PC-3 (cell line): ENCODE data around the gene CSNK1G2. TPM values are rescaled to one million over a fixed set of nuclear protein-coding genes. Genes with fewer than 3 reads are reported as not detected.

ENCODE experiments used
- ATAC-seq: fragments of 200-7000 bp; cut with Tn5 transposase; 2 replicates; pipeline ENCODE4 v1.9.1; 2020; ENCODE audit warnings: mild to moderate bottlenecking, moderate library complexity
- BruUV-seq: library from RNA; stranded (reverse); fragments of 400-500 nt; replicated peaks from 2 replicates; lab custom pipeline; 2021; lab: Mats Ljungman, UMichigan
- CTCF ChIA-PET: fragments of 300-600 bp; sonication (Branson Sonifier 250); formaldehyde crosslinking; loops from one replicate; lab custom pipeline; 2022; ENCODE audit warnings: antibody characterized with exemption; lab: Charles Lee
- POLR2A ChIA-PET: fragments of 300-600 bp; sonication (Branson Sonifier 250); formaldehyde crosslinking; loops from one replicate; lab custom pipeline; 2022; ENCODE audit warnings: antibody characterized with exemption; ENCODE audit not compliant: unreplicated experiment; lab: Charles Lee
- DNase-seq: peaks from one replicate; pipeline ENCODE4 v3.0.0-alpha.2; 2015
- H2AFZ ChIP-seq: fragments of 300-600 bp; sonication (generic); 2 replicates; pipeline ENCODE4 v1.6.0; 2016; ENCODE audit warnings: antibody characterized with exemption, low read length
- H3F3A ChIP-seq: fragments of 300-600 bp; sonication (generic); one replicate; pipeline ENCODE4 v1.6.0; 2017; ENCODE audit warnings: antibody characterized with exemption, low read length, control low read depth, mild to moderate bottlenecking; ENCODE audit not compliant: unreplicated experiment
- H3K27ac ChIP-seq: fragments of 300-600 bp; sonication (generic); 2 replicates; pipeline ENCODE4 v1.5.1; 2016; ENCODE audit warnings: mild to moderate bottlenecking, low read length
- H3K27me3 ChIP-seq: fragments of 300-600 bp; sonication (generic); 2 replicates; pipeline ENCODE4 v1.6.1; 2016; ENCODE audit warnings: low read length, mixed read lengths
- H3K36me3 ChIP-seq: fragments of 300-600 bp; sonication (generic); 2 replicates; pipeline ENCODE4 v1.6.1; 2016; ENCODE audit warnings: low read depth, mixed run types, low read length, mixed read lengths
- H3K4me1 ChIP-seq: fragments of 300-600 bp; sonication (generic); 2 replicates; pipeline ENCODE4 v1.5.1; 2016; ENCODE audit warnings: low read length; ENCODE audit not compliant: insufficient read depth
- H3K4me2 ChIP-seq: fragments of 300-600 bp; sonication (generic); 2 replicates; pipeline ENCODE4 v1.6.0; 2016; ENCODE audit warnings: low read length
- H3K4me3 ChIP-seq: fragments of 300-600 bp; sonication (generic); 2 replicates; pipeline ENCODE4 v1.5.1; 2016; ENCODE audit warnings: mild to moderate bottlenecking, low read length, mixed read lengths
- H3K79me2 ChIP-seq: fragments of 300-600 bp; sonication (generic); 2 replicates; pipeline ENCODE4 v1.6.1; 2017; ENCODE audit warnings: low read length, mixed read lengths
- H3K9ac ChIP-seq: fragments of 300-600 bp; sonication (generic); 2 replicates; pipeline ENCODE4 v1.6.0; 2016; ENCODE audit warnings: mild to moderate bottlenecking, low read length
- H3K9me2 ChIP-seq: fragments of 300-600 bp; sonication (generic); replicated peaks from 2 replicates; pipeline ENCODE4 v1.6.1; 2016; ENCODE audit warnings: mixed run types, low read length, mixed read lengths
- H3K9me3 ChIP-seq: fragments of 300-600 bp; sonication (generic); 2 replicates; pipeline ENCODE4 v1.6.1; 2016; ENCODE audit warnings: low read length, mixed read lengths
- H4K20me1 ChIP-seq: fragments of 300-600 bp; sonication (generic); 2 replicates; pipeline ENCODE4 v1.6.1; 2016; ENCODE audit warnings: low read length, mixed read lengths
- CTCF ChIP-seq: fragments of 300-600 bp; sonication (generic); conservative IDR thresholded peaks from 2 replicates; pipeline ENCODE4 v1.5.1; 2017; ENCODE audit warnings: antibody characterized with exemption, low read depth, mild to moderate bottlenecking, low read length
- EZH2 ChIP-seq: fragments of 300-600 bp; sonication (generic); IDR thresholded peaks from one replicate; pipeline ENCODE4 v1.6.1; 2017; ENCODE audit warnings: antibody characterized with exemption, mild to moderate bottlenecking, low read length; ENCODE audit not compliant: unreplicated experiment
- EZH2phosphoT487 ChIP-seq: fragments of 300-600 bp; sonication (generic); IDR thresholded peaks from 2 replicates; pipeline ENCODE4 v1.6.1; 2018; ENCODE audit warnings: mild to moderate bottlenecking, antibody characterized with exemption, low read length, borderline replicate concordance
- intact Hi-C: fragments of 100-400 bp; cut with micrococcal nuclease; formaldehyde crosslinking; loops from 2 replicates; pipeline ENCODE4 v1.9.0; 2023
- total RNA-seq: library from RNA; depleted of rRNA; stranded (reverse); fragments of >200 nt; gene quantifications from 2 replicates; pipeline ENCODE4 v1.2.3, GENCODE V29; 2014

The CSNK1G2 gene
- total RNA-seq, 1 experiment from 2014 or later, result 83.6 TPM

- no peak overlapping the region for H3K27ac ChIP-seq
- DNase-seq (no peak), ATAC-seq (no peak)
- ChIA-PET POLR2A (no interaction called here), CTCF (no interaction called here)
- no TSS peak for BruUV-seq
- intact Hi-C loops, result no loop called here
- no peaks in the 10 kb centered on the region for H4K20me1 ChIP-seq
- H3K79me2 ChIP-seq, result peaks cover 77% of the 10 kb centered on the region
- no peaks in the 10 kb centered on the region for H3F3A ChIP-seq
- no peak overlapping the region for H3K4me3 ChIP-seq
- no peak overlapping the region for H2AFZ ChIP-seq
- H3K9ac ChIP-seq, result no peak overlapping the region
- TF ChIP-seq EZH2, result no peak
- TF ChIP-seq EZH2phosphoT487, result no peak
- TF ChIP-seq CTCF, result no peak
- H3K27me3 ChIP-seq, result no peaks in the 10 kb centered on the region
- no peak overlapping the region for H3K4me2 ChIP-seq
- H3K36me3 ChIP-seq, result no peaks in the 10 kb centered on the region
- no peaks in the 10 kb centered on the region for H3K9me3 ChIP-seq
- H3K9me2 ChIP-seq, result no peaks in the 10 kb centered on the region
- no peaks in the 10 kb centered on the region for H3K4me1 ChIP-seq
These were observed 8.5 kb downstream of the CSNK1G2 start for GRCh38 chr19:1949304-1950101.

GRCh38 chr19:1950640-1951039, 9.7 kb downstream of the CSNK1G2 start:
- Histone ChIP-seq H3K9me2 (no peaks in the 10 kb centered on the region), H3F3A (no peaks in the 10 kb centered on the region), H3K27me3 (no peaks in the 10 kb centered on the region), H4K20me1 (no peaks in the 10 kb centered on the region), H3K4me3 (no peak overlapping the region), H3K36me3 (no peaks in the 10 kb centered on the region), H3K4me2 (no peak overlapping the region), H3K9me3 (no peaks in the 10 kb centered on the region), H3K27ac (no peak overlapping the region), H3K4me1 (no peaks in the 10 kb centered on the region), H3K79me2 (peaks cover 72% of the 10 kb centered on the region), H2AFZ (no peak overlapping the region), H3K9ac (no peak overlapping the region)
- ATAC-seq (no peak), DNase-seq (no peak)
- BruUV-seq, result no TSS peak
- no peak for TF ChIP-seq CTCF
- no peak for TF ChIP-seq EZH2
- no peak for TF ChIP-seq EZH2phosphoT487
- POLR2A ChIA-PET, result no interaction called here
- CTCF ChIA-PET, result no interaction called here
- intact Hi-C loops, result no loop called here

GRCh38 chr19:1952635-1953034, 11.7 kb downstream of the CSNK1G2 start:
- H3K9me3 ChIP-seq, result no peaks in the 10 kb centered on the region
- DNase-seq, result no peak
- no peaks in the 10 kb centered on the region for H3K9me2 ChIP-seq
- no peak overlapping the region for H2AFZ ChIP-seq
- ChIA-PET POLR2A (no interaction called here), CTCF (no interaction called here)
- intact Hi-C loops, result no loop called here
- no TSS peak for BruUV-seq
- H3K27me3 ChIP-seq, result no peaks in the 10 kb centered on the region
- H3K4me2 ChIP-seq, result no peak overlapping the region
- peaks cover 66% of the 10 kb centered on the region for H3K79me2 ChIP-seq
- no peak overlapping the region for H3K9ac ChIP-seq
- ATAC-seq, result no peak
- H3F3A ChIP-seq, result no peaks in the 10 kb centered on the region
- no peaks in the 10 kb centered on the region for H3K4me1 ChIP-seq
- no peak overlapping the region for H3K27ac ChIP-seq
- H3K4me3 ChIP-seq, result no peak overlapping the region
- no peak for TF ChIP-seq EZH2phosphoT487
- TF ChIP-seq EZH2, result no peak
- TF ChIP-seq CTCF, result no peak
- no peaks in the 10 kb centered on the region for H4K20me1 ChIP-seq
- no peaks in the 10 kb centered on the region for H3K36me3 ChIP-seq
